Measurements from ENCODE around the gene FAM184A. TPM values are rescaled to one million over a fixed set of nuclear protein-coding genes. Genes with fewer than 3 reads are reported as not detected.

Gene FAM184A
- total RNA-seq, 1 experiment from 2014 or later = 8.7 TPM

- intact Hi-C loops (cut with micrococcal nuclease; ENCODE audit: unreplicated experiment) = no loop called here
- in situ Hi-C loops (cut with HindIII; ENCODE audit: low pct_unique_long_range_greater_than_20kb, low sequenced_read_pairs) = no loop called here
- ChIA-PET CTCF (interaction anchor here (0.6 kb wide), 1 partner anchor 52 kb away, joined by 9 read pairs; no protein-coding TSS in a partner anchor), POLR2A (no interaction called here)
- H3K27me3 ChIP-seq (ENCODE audit: control insufficient read depth, insufficient read depth, low read length) = peaks cover 8% of the 10 kb centered on the region
- TF ChIP-seq SIN3A (IDR thresholded peaks at IDR 0.05; ENCODE audit: borderline replicate concordance, insufficient read depth, low read depth, low read length) (no peak), CTCF (IDR thresholded peaks at IDR 0.05) (no peak), POLR2AphosphoS5 (IDR thresholded peaks at IDR 0.05; ENCODE audit: low read depth, low read length) (no peak), TCF7L2 (IDR thresholded peaks at IDR 0.05; ENCODE audit: low read depth, low read length) (no peak)
- TF ChIP-seq, protein P1, sequence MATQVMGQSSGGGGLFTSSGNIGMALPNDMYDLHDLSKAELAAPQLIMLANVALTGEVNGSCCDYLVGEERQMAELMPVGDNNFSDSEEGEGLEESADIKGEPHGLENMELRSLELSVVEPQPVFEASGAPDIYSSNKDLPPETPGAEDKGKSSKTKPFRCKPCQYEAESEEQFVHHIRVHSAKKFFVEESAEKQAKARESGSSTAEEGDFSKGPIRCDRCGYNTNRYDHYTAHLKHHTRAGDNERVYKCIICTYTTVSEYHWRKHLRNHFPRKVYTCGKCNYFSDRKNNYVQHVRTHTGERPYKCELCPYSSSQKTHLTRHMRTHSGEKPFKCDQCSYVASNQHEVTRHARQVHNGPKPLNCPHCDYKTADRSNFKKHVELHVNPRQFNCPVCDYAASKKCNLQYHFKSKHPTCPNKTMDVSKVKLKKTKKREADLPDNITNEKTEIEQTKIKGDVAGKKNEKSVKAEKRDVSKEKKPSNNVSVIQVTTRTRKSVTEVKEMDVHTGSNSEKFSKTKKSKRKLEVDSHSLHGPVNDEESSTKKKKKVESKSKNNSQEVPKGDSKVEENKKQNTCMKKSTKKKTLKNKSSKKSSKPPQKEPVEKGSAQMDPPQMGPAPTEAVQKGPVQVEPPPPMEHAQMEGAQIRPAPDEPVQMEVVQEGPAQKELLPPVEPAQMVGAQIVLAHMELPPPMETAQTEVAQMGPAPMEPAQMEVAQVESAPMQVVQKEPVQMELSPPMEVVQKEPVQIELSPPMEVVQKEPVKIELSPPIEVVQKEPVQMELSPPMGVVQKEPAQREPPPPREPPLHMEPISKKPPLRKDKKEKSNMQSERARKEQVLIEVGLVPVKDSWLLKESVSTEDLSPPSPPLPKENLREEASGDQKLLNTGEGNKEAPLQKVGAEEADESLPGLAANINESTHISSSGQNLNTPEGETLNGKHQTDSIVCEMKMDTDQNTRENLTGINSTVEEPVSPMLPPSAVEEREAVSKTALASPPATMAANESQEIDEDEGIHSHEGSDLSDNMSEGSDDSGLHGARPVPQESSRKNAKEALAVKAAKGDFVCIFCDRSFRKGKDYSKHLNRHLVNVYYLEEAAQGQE (IDR thresholded peaks at IDR 0.05; ENCODE audit: insufficient read depth in 1 of 2, low read depth in 2 of 2, low read length in 1 of 2) = no peak
- BruUV-seq (replicated peaks) = TSS peak; percentile 61
- H3K9me3 ChIP-seq (ENCODE audit: control insufficient read depth, insufficient read depth, low read depth, low read length) = no peaks in the 10 kb centered on the region
- no peak overlapping the region for H3K27ac ChIP-seq (ENCODE audit: low read length)
- ATAC-seq = no peak
- peak overlapping the region; percentile 67 to 70; a peak in 2 of 4 replicates for H3K4me3 ChIP-seq (ENCODE audit: low read depth in 2 of 2, low read length in 2 of 2)
- no peaks in the 10 kb centered on the region for H3K36me3 ChIP-seq (ENCODE audit: control insufficient read depth, insufficient read depth, low read length)
- no peak for DNase-seq (ENCODE audit: low read depth, low spot score)
- peaks cover 14% of the 10 kb centered on the region for H3K4me1 ChIP-seq (ENCODE audit: control insufficient read depth, insufficient read depth, low read length)
Observed at GRCh38 chr6:119076576-119077390, 1.7 kb downstream of the FAM184A start.

- TF ChIP-seq POLR2AphosphoS5 (IDR thresholded peaks at IDR 0.05; ENCODE audit: low read depth, low read length) (no peak), SIN3A (IDR thresholded peaks at IDR 0.05; ENCODE audit: borderline replicate concordance, insufficient read depth, low read depth, low read length) (no peak), TCF7L2 (IDR thresholded peaks at IDR 0.05; ENCODE audit: low read depth, low read length) (no peak), CTCF (IDR thresholded peaks at IDR 0.05) (no peak)
- TF ChIP-seq, protein P1 (IDR thresholded peaks at IDR 0.05; ENCODE audit: insufficient read depth in 1 of 2, low read depth in 2 of 2, low read length in 1 of 2) = no peak
- Histone ChIP-seq H3K4me3 (ENCODE audit: low read depth in 2 of 2, low read length in 2 of 2) (no peak overlapping the region), H3K9me3 (ENCODE audit: control insufficient read depth, insufficient read depth, low read depth, low read length) (no peaks in the 10 kb centered on the region), H3K36me3 (ENCODE audit: control insufficient read depth, insufficient read depth, low read length) (no peaks in the 10 kb centered on the region), H3K4me1 (ENCODE audit: control insufficient read depth, insufficient read depth, low read length) (peaks cover 14% of the 10 kb centered on the region), H3K27me3 (ENCODE audit: control insufficient read depth, insufficient read depth, low read length) (peaks cover 8% of the 10 kb centered on the region), H3K27ac (ENCODE audit: low read length) (no peak overlapping the region)
- no peak for DNase-seq (ENCODE audit: low read depth, low spot score)
- POLR2A ChIA-PET = no interaction called here
- intact Hi-C loops (cut with micrococcal nuclease; ENCODE audit: unreplicated experiment) = no loop called here
- in situ Hi-C loops (cut with HindIII; ENCODE audit: low pct_unique_long_range_greater_than_20kb, low sequenced_read_pairs) = no loop called here
- CTCF ChIA-PET = no interaction called here
- BruUV-seq (replicated peaks) = no TSS peak
- ATAC-seq = no peak
Observed at GRCh38 chr6:119076173-119076572, 2.3 kb downstream of the FAM184A start.
